GM20431 (cell line): ENCODE results near the gene SPATA2L.
"Not testable (repeated sequence)": the region's sequence is repeated elsewhere in the genome, so short reads cannot be mapped to it uniquely, and the experiment has no call there.

Source experiments
- in situ Hi-C: fragments of 300-500 bp; cut with MseI, MboI; formaldehyde crosslinking; loops from one replicate; pipeline ENCODE4 v1.15.0; 2020; ENCODE audit warnings: low sequenced_read_pairs; ENCODE audit not compliant: unreplicated experiment

The SPATA2L gene

DNA sequence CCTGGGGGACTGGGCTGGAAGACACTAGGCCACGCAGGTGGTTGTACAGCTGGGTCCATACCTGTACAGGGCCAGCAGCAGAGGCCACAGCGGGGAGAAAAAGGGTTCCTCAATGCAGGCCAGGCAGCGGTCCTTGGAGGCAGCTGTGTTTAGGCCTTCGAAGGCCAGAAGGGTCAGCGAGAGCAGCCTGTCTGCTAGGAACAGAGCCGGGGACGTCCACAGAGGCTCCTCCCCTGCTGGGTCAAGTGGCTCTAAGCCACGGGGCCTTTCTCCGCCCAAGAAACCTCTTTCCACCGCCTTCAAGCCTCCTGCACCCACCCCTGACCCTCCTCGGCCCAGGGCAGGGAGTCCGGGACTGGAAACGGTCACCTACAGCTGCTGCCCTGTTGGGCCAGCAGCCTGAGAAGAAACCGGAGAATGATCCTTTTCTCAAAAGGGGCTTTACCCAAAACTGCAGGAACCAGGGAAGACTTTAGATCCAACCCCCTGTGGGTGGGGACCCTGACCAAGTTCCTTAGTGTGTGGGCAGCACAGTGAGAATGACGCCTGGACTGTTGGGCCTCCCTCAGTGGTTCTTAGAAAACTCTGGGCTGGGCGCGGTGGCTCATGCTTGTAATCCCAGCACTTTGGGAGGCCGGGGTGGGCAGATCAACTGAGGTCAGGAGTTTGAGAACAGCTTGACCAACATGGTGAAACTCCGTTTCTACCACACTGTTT lies 8.4 kb upstream of the SPATA2L start:
- in situ Hi-C loops, result no loop called here

DNA sequence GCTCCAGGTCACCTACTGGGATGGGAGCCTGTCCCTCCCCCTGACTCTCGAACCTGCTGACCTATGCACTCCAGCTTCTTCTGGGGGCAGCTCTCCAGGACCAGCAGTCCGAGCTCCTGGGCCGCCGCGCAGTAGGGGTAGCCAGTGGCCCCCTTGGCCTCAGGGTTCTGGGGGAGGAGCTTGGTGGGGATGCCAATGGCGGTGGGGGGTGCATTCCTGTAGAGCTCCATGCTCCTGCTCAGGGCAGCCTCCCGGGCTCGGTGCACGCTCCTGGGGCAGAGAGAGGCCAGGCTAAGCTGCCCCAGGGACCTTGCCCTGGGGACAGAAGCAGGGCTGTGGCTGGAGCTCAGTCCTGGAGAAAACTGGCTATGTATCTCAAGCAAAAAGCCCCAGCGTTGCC lies 7.7 kb upstream of the SPATA2L start:
- in situ Hi-C loops, result no loop called here

DNA sequence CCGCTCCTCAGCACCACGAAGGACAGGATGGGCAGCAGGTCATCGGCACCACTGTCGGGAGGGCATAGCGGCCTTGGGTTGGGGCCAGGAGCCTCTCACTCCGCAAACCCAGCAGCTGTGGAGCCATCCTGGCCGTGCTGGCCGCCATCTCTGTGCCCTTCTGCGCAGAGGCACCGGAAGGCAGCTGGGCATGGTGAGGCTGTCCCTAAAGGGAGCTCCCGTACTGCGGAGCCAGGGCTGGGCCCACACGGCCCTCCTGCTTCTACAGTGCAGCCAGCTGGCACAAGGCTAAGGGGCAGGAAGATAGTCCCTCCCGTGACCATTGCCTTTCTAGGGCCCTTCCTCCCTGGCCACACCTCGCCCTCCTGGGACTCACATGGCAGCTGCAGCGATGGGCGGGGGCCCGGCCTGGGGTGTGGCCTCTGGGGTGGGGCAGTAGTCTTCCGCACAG lies 7.0 kb upstream of the SPATA2L start:
- in situ Hi-C loops, result no loop called here

DNA sequence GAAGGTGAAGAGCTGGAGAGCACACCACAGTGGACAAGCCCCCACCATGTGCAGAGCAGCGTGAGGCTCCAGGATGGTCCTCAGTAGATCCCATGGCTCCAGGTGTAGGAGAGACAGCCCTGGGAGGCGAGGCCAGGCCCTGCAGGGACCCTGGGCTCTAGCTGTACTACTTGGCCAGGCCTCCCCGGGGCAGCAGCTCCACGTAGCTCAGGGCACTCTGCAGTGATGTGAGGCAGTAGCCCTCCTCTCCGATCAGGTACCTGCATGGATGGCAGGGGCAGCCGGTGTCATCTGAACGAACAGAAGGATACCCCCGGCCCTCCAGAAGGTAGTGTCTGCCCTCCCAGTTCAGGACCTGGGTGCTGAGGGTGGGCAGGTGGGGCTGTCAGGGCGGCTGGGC lies 6.2 kb upstream of the SPATA2L start:
- in situ Hi-C loops, result no loop called here

DNA sequence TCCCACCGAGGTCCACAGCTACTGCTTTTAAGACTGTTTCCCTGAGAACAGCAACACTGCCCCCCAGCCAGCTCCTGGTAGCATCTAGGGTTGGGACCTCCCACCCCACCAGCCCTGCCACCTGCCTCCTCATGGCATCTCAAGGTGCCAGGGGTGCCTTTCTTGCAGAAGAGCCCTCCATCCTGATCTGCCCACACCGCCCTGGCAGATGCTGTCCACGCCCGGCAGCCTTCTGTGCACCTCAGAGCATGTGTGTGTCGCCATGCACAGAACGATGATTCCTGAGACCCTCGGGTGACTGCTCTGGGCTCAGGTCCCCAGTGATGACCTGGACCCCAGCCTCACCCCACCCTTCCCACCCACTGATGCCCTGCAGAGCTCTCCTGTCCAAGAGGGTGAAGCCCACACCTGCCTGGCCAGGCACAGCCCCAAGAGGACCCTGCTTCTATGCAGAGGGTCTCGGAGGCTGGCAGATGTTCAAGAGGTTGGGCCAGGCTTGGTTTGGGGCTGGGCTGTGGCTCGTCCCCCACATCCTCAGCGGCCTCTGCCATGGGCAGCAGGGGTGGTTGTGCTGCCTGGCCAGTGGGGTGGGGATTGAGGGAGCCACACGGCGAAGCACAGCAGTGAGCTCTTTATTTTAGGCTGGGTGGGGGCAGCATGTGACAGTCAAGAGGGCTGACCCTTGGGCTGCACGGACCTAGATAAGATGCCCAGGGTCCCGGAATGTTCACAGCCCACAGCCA lies 5.2 kb upstream of the SPATA2L start:
- in situ Hi-C loops, result no loop called here

DNA sequence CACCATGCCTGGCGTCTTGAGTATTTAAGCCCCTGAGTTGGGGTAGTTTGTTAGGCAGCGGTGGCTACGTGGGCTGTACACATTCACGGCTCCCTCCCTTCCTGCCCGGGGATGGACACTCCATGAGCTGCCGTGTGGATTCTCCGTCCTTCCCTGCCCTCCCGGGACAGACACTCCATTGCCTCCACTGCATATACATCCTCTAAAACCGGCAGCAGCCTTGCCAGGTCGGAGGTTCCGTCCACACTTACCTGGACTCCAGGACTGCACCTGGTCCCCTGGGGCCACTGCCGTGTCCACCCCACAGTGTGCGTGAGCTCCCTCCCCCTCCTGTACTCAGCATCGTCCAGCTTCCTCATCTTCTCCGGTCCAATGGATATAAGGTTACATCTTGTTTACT lies 3.5 kb upstream of the SPATA2L start:
- in situ Hi-C loops, result no loop called here

DNA sequence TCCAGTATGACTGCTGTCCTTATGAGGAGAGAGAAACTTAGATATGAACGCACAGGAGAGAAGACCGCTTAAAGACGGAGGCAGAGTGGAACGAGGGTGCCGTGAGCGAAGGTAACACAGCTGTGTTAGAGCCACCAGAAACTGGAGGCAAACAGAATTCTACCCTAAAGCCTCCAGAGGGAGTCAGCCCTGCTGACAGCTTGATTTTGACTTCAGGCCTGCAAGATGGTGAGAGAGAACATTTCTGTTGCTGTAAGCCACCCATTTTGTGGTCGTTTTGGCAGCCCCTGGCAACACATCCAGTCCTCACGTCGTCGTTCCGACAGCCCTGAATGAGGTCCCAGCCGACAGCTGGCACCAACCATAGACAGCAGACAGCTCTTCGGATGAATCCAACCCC lies 2.8 kb upstream of the SPATA2L start:
- in situ Hi-C loops, result no loop called here

DNA sequence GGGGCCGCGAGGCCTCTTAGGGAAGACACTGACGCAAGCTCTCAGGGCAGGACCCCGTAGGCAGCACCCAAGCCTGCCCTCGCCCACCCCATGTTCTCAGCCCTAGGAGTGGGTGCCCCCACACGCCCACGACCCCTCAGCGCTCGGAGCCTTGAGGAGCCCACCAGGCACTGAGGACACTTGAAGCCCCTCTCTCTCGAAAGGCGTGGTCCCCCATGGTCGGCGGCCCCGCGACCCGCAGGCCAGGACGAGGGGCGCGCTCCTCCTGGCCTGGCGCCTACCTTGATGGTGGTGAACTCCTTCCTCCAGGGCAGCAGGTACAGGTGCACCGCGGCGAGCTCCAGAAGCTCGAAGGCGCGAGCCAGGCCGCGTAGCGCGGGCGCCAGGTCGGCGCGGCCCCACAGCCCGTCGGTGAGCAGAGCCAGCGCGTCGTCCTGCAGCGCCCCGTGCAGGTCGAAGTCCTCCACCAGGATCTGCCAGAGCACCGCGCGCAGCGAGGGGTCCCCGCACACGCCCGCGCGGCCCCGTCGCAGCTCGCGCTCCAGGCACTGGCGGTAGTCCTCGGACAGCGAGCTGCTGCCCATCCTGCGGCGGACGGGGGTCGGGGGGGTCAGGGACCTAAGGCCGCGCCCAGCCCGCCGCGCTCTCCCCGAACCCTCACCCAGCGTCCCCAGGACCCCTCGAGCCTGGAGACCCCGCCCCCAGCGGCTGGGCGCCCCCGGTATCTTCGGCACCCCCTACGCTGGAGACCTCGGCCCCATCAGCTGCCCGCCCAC lies 668 bp downstream of the SPATA2L start:
- in situ Hi-C loops, result no loop called here

DNA sequence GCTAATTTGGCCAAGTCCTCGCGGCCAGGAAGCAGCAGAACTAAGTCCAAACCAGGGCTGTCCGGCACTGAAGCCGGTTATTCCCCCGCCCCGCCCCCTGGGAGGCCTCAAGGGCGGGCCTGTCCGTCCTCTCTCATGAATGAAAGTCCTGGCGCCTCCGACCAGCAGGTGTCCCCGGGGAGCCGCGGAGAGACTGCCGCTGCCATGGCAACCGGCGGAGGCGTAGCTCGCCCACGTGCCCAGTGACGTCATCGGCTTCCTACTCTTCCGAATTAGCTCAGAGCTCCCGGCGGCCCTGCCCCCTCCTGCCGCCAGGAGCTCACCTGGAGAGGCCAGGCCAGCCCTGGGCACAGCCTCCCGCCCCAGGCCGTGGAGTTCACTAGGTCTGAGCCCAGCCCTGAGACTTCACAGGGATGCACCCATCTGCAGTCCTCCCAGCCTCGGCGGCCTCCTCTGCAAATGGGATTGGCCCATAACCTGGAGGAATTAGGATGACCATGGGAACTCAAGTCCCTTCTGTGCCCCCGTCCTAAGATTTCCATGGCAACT lies 1.3 kb downstream of the SPATA2L start:
- in situ Hi-C loops, result no loop called here

DNA sequence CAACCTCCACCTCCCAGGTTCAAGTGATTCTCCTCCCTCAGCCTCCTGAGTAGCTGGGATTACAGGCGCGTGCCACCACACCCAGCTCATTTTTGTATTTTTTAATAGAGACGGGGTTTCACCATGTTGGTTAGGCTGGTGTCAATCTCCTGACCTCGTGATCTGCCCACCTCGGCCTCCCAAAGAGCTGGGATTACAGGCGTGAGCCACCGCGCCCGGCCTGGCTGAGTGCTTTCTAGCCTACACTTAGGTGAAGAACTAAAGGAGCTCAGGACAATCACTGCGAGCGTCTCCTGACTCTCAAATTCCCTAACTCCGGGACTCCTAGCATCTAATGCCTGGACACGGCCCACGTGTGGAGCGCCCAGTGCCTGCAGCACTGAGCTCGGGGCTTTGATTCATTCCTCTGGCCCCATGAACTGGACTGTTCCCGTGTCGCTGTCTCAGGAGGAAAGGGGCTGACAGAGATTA lies 1.8 kb downstream of the SPATA2L start:
- in situ Hi-C loops, result not testable (repeated sequence)

DNA sequence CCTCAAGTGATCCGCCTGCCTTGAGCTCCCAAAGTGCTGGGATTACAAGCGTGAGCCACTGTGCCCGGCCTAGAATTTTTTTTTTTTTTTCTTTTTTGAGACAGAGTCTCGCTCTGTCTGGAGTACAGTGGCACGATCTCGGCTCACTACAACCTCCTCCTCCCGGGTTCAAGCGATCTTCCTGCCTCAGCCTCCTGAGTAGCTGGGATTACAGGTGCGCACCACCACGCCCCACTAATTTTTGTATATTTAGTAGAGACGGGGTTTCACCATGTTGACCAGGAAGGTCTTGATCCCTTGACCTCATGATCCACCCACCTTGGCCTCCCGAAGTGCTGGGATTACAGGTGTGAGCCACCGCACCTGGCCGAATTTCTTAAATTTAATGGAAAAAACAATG lies 2.8 kb downstream of the SPATA2L start:
- in situ Hi-C loops, result not testable (repeated sequence)

DNA sequence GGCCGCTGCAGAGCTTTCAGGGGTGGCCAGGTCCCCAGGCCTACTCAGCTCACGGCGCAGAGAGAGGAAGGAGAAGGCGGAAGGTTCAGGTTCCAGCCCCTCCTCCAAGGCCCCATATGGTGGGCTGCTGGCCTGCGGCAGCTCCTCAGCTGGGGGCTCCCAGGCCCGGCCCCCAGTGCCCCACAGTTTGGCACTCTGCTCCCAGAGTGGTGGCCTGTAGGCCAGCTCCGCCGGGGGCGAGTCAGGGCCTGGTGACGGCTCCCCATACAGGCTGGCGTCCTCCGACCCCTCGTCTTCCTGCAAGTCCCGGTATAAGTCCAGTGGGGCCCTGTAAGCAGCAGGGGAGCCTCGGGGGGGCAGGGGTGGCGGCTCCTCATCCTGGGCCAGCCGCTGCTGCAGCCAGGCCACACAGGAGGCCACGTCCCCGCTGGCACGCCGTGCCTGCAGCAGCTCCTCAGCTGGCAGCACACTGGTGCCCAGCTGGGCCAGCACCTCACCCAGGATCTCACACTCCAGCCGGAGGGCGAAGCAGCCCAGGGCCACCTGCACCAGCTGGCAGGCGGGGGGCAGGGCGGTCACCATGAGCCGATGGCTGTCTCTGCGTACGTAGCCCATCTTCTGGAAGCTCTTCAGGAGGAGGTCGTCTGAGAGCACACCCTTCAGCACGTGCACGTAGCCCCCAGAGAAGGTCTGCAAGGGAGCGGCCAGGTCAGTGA lies 3.7 kb downstream of the SPATA2L start:
- in situ Hi-C loops, result no loop called here

DNA sequence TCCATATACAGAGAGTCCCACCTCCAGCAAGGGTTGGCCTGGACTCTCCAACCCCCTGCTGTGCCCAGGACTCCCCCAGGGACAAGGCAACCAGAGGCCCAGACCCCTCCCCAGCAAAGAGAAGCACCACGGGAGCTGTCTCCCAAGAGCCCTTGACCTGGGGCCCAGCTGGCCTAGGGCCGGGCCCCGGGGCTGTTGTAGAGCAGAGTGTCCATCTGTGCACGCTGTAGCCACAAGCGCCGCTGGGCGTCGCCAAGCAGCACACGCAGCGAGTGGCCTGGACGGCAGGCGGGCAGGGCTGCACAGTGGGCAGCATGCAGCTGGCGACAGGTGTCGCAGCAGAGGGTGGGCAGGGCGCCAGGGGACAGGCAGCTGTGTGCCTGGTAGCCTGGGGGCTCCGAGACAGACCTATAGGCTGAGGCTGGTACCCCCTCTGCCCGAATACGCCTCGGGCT lies 4.3 kb downstream of the SPATA2L start:
- in situ Hi-C loops, result no loop called here

DNA sequence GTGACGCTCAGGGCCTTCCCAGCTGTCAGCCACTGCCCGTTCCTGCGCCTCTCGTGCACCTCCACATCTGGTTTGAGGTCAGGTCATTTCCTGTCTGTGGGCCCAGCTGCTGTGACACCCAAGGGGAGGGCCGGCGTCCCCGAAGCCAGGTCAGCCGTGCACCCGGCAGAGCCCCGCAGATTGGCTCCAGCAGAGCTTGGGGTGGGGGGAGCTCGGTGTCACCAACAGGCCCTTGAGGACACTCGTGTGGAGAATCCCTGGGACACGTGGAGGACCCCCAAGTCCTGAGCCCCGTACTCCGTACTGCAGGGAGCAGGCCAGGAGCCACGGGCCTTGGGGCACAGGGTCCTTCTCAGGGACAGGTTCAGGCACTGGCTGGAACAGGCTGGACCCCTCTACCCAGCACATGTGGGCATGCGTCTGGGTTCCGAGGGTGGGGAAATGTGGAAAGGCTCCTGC lies 4.8 kb downstream of the SPATA2L start:
- in situ Hi-C loops, result no loop called here

DNA sequence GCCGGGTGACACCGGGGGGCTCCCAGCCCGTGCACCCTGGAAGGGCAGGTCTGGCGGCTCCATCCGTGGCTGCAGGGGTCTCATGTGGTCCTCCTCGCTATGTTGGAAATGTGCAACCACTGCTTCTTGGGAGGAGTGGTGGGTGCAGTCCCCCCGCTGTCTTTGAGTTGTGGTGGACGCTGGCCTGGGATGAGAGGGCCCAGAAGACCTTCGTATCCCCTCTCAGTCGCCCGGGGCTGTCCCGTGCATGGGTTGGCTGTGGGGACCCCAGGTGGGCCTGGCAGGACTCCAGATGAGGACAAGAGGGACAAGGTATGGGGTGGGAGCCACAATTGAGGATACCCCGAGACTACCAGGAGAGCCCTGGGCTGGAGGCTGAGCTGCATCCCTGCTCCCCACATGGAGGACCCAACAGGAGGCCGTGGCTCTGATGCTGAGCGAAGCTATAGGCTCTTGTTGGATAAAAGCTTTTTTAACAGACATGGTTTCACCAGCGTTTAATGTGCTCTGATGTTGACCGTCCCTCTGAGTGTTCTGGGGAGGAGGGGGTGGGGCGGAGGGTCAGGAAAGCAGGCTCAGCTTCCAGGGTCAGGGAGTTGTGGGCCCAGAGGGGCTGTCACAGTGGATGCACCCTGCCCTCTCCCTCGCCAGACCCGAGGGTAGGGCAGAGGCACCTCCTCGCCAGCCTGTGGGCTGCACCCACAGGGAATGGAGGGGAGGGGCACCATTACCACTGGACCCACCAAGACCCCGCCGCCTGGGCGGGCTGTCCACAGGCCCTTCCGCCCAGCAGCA lies 5.4 kb downstream of the SPATA2L start:
- in situ Hi-C loops, result no loop called here

DNA sequence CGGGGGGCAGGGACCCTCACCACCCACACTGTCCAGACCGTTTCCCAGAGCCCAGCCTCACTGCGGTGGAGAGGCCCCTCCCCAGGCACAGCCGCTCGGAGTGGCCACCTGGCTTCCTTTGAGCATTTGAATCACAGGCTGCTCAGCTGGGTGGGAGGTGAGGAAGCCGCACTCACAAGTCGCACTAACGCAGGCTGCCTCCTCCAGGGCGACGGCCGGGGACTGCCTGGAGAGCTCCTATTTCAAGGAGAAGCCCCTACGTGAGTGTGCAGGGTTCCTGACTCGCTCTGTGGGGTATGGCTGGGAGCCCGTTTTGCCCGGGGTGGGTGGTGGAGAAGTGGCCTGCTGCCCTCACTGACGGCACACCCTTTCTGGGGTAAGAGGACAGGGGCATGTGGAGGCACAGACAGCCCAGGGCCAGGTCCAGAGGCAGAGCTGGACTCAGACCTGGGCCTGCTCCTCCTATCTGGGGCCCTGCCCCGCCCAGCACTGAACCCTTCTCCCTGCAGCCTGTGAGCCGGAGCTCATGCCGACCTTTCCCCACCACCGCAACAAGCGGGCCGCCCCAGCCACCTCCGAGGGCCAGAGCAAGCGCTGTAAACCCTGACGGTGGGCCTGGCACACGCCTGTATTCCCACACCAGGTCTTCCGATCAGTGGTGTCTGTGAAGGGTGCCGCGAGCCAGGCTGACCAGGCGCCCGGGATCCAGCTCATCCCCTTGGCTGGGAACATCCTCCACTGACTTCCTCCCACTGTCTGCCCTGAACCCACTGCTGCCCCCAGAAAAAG lies 6.2 kb downstream of the SPATA2L start:
- in situ Hi-C loops, result no loop called here

DNA sequence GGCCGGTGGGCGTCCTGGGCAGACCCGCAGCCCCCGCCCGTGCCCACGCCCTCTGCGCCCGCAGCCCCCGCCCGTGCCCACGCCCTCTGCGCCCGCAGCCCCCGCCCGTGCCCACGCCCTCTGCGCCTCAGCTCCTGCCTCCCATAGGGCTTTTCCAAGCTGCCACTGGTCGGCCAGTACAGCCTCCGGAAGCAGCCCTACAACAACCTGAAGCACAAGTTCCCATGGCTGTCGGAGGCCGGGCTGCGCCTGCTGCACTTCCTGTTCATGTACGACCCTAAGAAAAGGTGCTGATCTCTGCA lies 6.8 kb downstream of the SPATA2L start:
- in situ Hi-C loops, result not testable (repeated sequence)
